GM19043 (cell line): ENCODE data around the gene CLDN6.

Experiments
- ATAC-seq: cut with Tn5 transposase; IDR thresholded peaks from one replicate; pipeline ENCODE4 v1.9.1; 2021; ENCODE audit warnings: low read depth; ENCODE audit not compliant: unreplicated experiment

Gene CLDN6

GRCh38 chr16:3015865-3016521 lies 2.0 kb downstream of the CLDN6 start:
- ATAC-seq, result no peak

- no peak for ATAC-seq
Measured at GRCh38 chr16:3014971-3015370, 3.0 kb downstream of the CLDN6 start.

- ATAC-seq, result no peak
Measured at GRCh38 chr16:3013998-3014690, 3.8 kb downstream of the CLDN6 start.

GRCh38 chr16:3013491-3013951 lies 4.5 kb downstream of the CLDN6 start:
- ATAC-seq, result no peak

- no peak for ATAC-seq
Measured at GRCh38 chr16:3012828-3013420, 5.1 kb downstream of the CLDN6 start, which contains the start of gene CLDN9. Gene CLDN9, plus strand, starts transcription at chr16:3012923. Its CDS starts 440 bp downstream, at chr16:3013363.

- ATAC-seq, result no peak
Measured at GRCh38 chr16:3012246-3012645, 5.7 kb downstream of the CLDN6 start.

GRCh38 chr16:3010510-3010909 lies 7.5 kb downstream of the CLDN6 start:
- ATAC-seq, result no peak

GRCh38 chr16:3009568-3010390 lies 8.2 kb downstream of the CLDN6 start:
- ATAC-seq, result no peak

- ATAC-seq, result no peak
Measured at GRCh38 chr16:3008690-3009037, 9.3 kb downstream of the CLDN6 start.

GRCh38 chr16:3007957-3008689 lies 9.9 kb downstream of the CLDN6 start:
- ATAC-seq, result no peak

- ATAC-seq, result no peak
Measured at GRCh38 chr16:3007059-3007956, 10.7 kb downstream of the CLDN6 start.

GRCh38 chr16:3004781-3005284 lies 13.2 kb downstream of the CLDN6 start:
- ATAC-seq, result no peak

- peak; percentile 10 for ATAC-seq
Measured at GRCh38 chr16:3004319-3004718, 13.7 kb downstream of the CLDN6 start.

GRCh38 chr16:3003582-3004270 lies 14.3 kb downstream of the CLDN6 start:
- peak; percentile 96 for ATAC-seq

GRCh38 chr16:3001316-3001715 lies 16.7 kb downstream of the CLDN6 start:
- no peak for ATAC-seq

- no peak for ATAC-seq
Measured at GRCh38 chr16:3000540-3000939, 17.4 kb downstream of the CLDN6 start.

GRCh38 chr16:2999929-3000328 lies 18.1 kb downstream of the CLDN6 start:
- ATAC-seq, result no peak

GRCh38 chr16:2996298-2996697 lies 21.7 kb downstream of the CLDN6 start:
- ATAC-seq, result no peak
